HK-2 (cell line): ENCODE results near the gene UBE2H.
"Not testable (repeated sequence)": the region's sequence is repeated elsewhere in the genome, so short reads cannot be mapped to it uniquely, and the experiment has no call there.

ENCODE experiments used
- DNase-seq: peaks from one replicate; pipeline ENCODE4 v3.0.0-alpha.2; 2018; ENCODE audit not compliant: unreplicated experiment

UBE2H gene

GRCh38 chr7:129823143-129823542 lies 129.6 kb downstream of the UBE2H start:
- DNase-seq, result not testable (repeated sequence)

GRCh38 chr7:129821476-129821875 lies 131.3 kb downstream of the UBE2H start:
- DNase-seq, result no peak

DNA sequence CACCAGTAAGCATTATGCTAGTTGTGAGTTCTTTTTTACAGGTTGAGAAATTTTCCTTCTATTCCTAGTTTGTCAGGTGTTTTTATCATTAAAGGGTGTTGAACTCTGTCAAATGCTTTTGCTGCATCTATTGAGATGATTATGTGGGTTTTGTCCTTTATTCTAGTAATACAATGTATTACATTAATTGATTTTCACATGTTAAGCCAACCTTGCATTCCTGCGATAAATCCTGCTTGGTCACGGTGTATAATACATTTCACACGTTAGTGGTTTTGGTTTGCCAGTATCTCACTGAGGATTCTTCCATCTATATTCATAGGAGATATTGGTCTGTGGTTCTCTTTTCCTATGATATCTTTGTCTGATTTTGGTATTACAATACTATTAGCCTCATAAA lies 136.0 kb downstream of the UBE2H start:
- no peak for DNase-seq

DNA sequence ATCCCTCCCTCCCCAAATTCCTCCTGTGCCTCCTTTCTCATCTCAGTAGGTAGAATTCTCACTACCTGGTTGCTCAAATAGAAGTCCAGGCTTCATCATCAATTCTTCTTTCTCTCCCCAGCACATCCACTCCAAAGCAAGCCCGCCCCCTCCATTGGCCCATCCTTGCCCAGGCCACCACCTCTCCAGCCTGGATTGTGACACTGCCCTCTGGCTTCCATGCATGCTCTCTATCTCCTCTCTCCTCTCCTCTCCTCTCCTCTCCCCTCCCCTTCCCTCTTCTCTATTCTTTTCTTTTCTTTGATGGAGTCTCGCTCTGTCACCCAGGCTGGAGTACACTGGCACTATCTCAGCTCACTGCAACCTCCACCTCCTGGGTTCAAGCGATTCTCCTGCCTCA lies 144.9 kb downstream of the UBE2H start:
- DNase-seq, result no peak

GRCh38 chr7:129804890-129805719 lies 147.7 kb downstream of the UBE2H start:
- no peak for DNase-seq

- no peak for DNase-seq
Measured at GRCh38 chr7:129804111-129804889, 148.5 kb downstream of the UBE2H start.

- no peak for DNase-seq
Measured at GRCh38 chr7:129803546-129804081, 149.1 kb downstream of the UBE2H start.

GRCh38 chr7:129801882-129802281 lies 150.9 kb downstream of the UBE2H start:
- DNase-seq, result no peak

- DNase-seq, result no peak
Measured at GRCh38 chr7:129800901-129801300, 151.9 kb downstream of the UBE2H start.

DNA sequence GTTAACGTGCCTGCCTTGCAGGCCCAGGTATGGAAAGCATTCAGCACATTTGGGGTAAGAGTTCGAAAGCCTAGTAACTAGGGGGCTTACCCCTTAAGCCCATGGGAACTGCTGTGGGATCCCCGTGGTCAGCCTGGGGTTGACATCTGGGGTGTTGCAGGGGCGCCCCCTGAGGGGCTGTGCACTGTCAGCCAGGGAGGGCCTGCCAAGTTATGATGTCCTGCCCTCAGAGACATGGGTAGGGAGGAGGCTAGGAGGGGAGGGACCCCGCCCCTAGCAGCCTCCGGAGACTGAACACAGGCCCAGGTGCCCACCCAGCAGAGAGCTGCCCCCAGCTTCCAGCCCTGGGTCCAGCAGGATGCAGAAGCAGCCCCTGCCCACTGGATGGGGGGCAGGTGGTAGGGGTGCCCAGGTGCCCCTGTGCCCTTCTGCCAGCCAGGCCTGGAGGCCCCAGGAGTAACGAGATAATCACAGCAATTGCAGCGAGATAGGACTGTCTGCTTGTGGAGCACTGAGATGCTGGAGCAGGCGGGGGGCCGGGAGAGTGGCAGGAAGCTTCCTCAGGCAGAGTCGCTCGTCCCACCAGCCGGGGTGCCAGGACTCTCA lies 153.3 kb downstream of the UBE2H start:
- DNase-seq, result no peak

GRCh38 chr7:129798616-129799349 lies 154.0 kb downstream of the UBE2H start:
- no peak for DNase-seq

- DNase-seq, result no peak
Measured at GRCh38 chr7:129797214-129797789, 155.5 kb downstream of the UBE2H start.

DNA sequence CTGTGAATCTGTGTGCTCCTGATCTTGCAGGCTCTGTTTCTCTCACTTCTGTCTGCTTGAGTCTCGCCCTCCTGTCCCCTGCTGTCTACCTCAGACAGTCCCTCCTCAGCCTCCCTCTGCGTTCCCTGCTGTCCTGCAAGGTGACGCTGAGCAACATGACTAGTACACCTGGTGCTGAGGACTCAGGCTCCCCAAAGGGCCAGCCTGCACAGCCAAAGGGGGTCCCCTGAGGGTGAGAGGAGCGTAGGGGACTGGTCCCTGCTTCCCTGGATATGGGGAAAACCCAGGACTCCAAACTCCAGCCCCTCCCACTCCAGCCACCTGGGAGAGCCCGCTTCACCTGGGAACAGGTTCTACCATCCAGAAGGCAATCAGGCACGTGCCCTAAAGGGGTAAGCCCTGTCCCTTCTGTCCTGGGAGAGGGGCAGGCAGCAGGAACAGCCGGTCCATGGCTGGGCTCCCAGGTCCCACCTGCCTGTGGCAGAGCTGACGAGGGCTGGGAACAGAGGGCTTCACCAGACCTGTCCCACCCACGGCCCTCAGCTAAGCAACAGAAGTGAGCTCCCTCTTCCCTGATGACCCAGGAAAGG lies 156.5 kb downstream of the UBE2H start:
- DNase-seq, result no peak

- DNase-seq, result not testable (repeated sequence)
Measured at GRCh38 chr7:129794461-129794860, 158.3 kb downstream of the UBE2H start.

GRCh38 chr7:129793506-129794310 lies 159.1 kb downstream of the UBE2H start:
- no peak for DNase-seq

GRCh38 chr7:129792721-129793120 lies 160.0 kb downstream of the UBE2H start:
- no peak for DNase-seq

DNA sequence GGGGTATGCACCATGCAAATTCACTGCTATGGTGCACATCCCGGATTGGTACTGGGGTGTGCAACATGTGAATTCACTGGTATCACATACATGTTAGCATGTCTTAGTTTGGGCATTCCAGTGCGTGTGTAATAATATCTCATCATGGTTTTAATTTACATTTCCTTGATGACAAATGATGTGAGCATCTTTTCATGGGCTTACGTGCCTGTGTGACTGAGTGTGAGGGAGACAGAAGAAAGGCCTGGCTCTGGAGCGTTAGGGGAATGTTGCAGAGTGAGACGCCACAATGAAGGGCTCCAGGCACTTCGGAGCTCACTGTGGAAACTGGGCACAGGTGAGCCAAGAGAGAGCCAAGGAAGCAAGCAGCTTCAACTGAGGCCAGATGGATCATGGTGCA lies 162.6 kb downstream of the UBE2H start:
- DNase-seq, result no peak

GRCh38 chr7:129789652-129790051 lies 163.1 kb downstream of the UBE2H start:
- DNase-seq, result no peak

GRCh38 chr7:129789000-129789399 lies 163.8 kb downstream of the UBE2H start:
- DNase-seq, result no peak
